ENCODE results near the gene MAPRE2.
A peak's percentile ranks its signal among the peaks of the same experiment; 100 is the strongest.

The MAPRE2 gene

DNA sequence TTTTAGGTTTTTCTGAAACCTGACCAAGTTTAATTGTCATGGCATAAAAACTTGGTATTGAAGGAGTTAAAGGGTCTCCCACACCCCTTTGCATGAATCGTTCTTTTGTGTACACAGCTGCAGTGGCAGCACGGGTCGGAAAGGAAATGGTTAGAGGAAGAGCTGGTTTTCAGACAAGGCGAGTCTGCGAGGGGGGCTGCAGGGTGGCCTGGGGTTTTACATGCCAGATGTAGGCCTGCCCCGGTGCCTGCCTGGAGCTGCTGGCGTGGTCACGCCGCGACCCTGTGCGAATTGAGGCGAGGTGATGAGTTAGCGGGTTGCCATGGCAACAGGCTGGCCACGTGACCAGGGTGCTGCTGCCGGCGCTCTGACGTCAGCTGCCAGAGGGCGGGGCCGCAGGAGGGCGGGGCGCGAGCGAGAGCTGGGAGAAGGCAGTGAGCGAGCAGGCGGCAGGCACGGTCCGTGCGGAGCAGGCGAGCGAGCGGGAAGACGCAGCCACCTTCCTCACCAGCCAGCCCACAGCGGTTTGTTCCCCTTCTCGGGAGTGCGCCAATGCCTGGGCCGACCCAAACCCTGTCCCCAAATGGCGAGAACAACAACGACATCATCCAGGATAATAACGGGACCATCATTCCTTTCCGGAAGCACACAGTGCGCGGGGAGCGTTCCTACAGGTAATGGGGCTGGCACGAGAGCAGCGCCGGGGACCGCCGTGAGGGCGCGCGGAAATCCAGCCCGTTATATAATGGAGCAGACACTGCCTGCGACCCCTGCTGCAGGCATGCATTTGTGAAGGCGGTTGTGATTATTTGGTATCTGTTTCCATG, at the start of gene MAPRE2:
MAPRE2 (plus strand) TSS at position 426 of the 827 bp plus-strand sequence; CDS start at position 553, 127 bp downstream.
- FAIRE-seq (peak; percentile 87), DNase-seq (ENCODE audit: insufficient read length, low spot score) (peak; percentile 75)
- TF ChIP-seq POLR2A (IDR thresholded peaks at IDR 0.05; ENCODE audit: low read depth, low read length) = peak; percentile 85

GRCh38 chr18:34991561-34991960, 49.7 kb upstream of the MAPRE2 start:
- no peak for TF ChIP-seq POLR2A (IDR thresholded peaks at IDR 0.05; ENCODE audit: low read depth, low read length)
- no peak for DNase-seq (ENCODE audit: insufficient read length, low spot score)
- no peak for FAIRE-seq

GRCh38 chr18:34993289-34993688, 47.9 kb upstream of the MAPRE2 start:
- no peak for FAIRE-seq
- no peak for DNase-seq (ENCODE audit: insufficient read length, low spot score)

DNA sequence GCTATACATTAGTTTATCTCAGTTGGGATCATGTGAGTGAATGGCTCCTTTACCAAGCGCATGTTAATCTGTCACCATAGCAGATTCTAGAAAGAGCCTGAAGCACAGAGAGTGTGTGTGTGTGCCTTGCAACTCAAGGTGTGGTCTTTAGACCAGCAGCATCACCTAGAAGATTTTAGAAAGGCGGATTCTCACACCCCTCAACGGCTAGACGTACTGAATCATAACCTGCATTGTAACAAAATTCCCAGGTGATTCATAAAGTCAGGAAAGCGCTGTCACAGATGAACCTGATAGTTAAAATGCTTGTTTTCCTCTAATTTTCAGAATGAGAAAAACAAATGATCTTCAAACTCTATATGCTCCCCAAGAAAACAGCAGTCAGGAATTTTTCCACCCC, 45.5 kb upstream of the MAPRE2 start:
- no peak for DNase-seq (ENCODE audit: insufficient read length, low spot score)
- no peak for FAIRE-seq
- no peak for TF ChIP-seq POLR2A (IDR thresholded peaks at IDR 0.05; ENCODE audit: low read depth, low read length)

More at GRCh38 chr18:34993289-34993688, 47.9 kb upstream of the MAPRE2 start:
- TF ChIP-seq POLR2A (IDR thresholded peaks at IDR 0.05; ENCODE audit: low read depth, low read length) = no peak

DNA sequence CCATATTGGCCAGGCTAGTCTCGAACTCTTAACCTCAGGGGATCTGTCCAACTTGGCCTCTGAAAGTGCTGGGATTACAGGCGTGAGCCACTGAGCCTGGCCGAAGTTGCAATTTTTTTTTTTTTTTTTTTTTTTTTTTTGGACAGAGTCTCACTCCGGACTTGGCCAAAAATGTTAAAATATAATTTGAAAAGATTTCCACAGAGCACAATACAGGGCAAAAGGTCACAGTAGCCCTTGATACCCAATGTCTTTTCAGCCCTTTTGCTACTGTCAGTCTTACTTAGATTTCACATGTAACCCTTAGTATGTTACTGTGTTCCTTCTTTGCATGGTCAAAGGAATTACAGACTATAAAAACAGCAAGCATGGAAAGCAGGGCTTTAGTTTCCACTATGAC, 42.6 kb upstream of the MAPRE2 start:
- FAIRE-seq (no peak), DNase-seq (ENCODE audit: insufficient read length, low spot score) (no peak)
- no peak for TF ChIP-seq POLR2A (IDR thresholded peaks at IDR 0.05; ENCODE audit: low read depth, low read length)

GRCh38 chr18:34999756-35000289, 41.4 kb upstream of the MAPRE2 start:
- no peak for FAIRE-seq
- TF ChIP-seq POLR2A (IDR thresholded peaks at IDR 0.05; ENCODE audit: low read depth, low read length) = no peak
- DNase-seq (ENCODE audit: insufficient read length, low spot score) = no peak

DNA sequence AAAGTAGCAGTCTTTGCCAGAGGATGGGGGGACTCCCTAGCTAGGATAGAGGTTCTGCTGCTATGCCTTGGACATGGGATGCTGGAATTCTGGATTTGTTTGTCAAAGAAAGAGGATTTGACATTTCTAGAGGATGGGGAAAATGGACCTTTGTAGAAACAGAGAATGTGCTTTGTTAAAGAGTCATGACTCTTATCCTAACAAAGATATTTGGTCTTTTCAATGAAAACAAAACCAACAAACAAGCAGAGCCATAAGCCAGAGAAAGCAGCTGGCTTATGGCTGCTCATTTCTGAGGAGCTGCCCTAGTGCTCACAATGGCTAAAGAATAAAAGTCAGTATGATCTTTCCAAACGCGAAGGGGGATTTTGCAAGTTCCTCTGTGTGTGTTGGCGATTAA, 40.8 kb upstream of the MAPRE2 start:
- TF ChIP-seq POLR2A (IDR thresholded peaks at IDR 0.05; ENCODE audit: low read depth, low read length) = no peak
- FAIRE-seq = no peak
- no peak for DNase-seq (ENCODE audit: insufficient read length, low spot score)

GRCh38 chr18:35002120-35002519, 39.1 kb upstream of the MAPRE2 start:
- TF ChIP-seq POLR2A (IDR thresholded peaks at IDR 0.05; ENCODE audit: low read depth, low read length) = no peak
- DNase-seq (ENCODE audit: insufficient read length, low spot score) (no peak), FAIRE-seq (no peak)

GRCh38 chr18:35005963-35006577, 35.1 kb upstream of the MAPRE2 start:
- no peak for DNase-seq (ENCODE audit: insufficient read length, low spot score)
- peak; percentile 69 for FAIRE-seq
- no peak for TF ChIP-seq POLR2A (IDR thresholded peaks at IDR 0.05; ENCODE audit: low read depth, low read length)

GRCh38 chr18:35010156-35010555, 31.1 kb upstream of the MAPRE2 start:
- FAIRE-seq (no peak), DNase-seq (ENCODE audit: insufficient read length, low spot score) (no peak)
- TF ChIP-seq POLR2A (IDR thresholded peaks at IDR 0.05; ENCODE audit: low read depth, low read length) = no peak

- no peak for TF ChIP-seq POLR2A (IDR thresholded peaks at IDR 0.05; ENCODE audit: low read depth, low read length)
- FAIRE-seq = no peak
- DNase-seq (ENCODE audit: insufficient read length, low spot score) = no peak
Observed at GRCh38 chr18:35010993-35011392, 30.2 kb upstream of the MAPRE2 start.

- FAIRE-seq (no peak), DNase-seq (ENCODE audit: insufficient read length, low spot score) (no peak)
- TF ChIP-seq POLR2A (IDR thresholded peaks at IDR 0.05; ENCODE audit: low read depth, low read length) = no peak
Observed at GRCh38 chr18:35019933-35020332, 21.3 kb upstream of the MAPRE2 start.

DNA sequence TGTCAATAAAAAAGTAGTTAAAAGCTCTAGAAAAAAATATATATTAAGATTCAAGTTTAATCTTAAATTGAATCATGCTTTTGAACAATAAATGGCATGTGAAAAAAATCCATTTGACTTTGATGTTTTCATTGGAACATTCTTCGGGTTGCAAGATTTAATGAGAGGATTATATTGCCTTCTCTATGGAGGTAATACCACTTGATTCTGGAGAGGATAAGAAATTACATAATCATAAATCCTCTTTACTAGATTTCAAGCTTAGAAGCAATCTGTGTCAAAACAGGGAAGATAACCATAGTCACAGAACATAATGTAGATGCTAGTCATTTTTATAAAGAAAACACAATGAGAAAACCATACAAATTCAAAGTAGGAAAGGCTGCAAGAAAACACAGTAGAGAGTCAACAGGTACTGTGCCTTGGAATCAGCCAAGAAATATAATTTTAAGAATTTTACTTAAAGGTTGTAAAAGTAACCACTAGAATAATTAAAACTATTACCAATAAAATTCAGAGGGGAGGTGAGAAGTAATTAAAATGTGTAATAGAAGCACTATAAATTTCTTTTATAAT, 18.7 kb upstream of the MAPRE2 start:
- no peak for TF ChIP-seq POLR2A (IDR thresholded peaks at IDR 0.05; ENCODE audit: low read depth, low read length)
- no peak for FAIRE-seq
- no peak for DNase-seq (ENCODE audit: insufficient read length, low spot score)

DNA sequence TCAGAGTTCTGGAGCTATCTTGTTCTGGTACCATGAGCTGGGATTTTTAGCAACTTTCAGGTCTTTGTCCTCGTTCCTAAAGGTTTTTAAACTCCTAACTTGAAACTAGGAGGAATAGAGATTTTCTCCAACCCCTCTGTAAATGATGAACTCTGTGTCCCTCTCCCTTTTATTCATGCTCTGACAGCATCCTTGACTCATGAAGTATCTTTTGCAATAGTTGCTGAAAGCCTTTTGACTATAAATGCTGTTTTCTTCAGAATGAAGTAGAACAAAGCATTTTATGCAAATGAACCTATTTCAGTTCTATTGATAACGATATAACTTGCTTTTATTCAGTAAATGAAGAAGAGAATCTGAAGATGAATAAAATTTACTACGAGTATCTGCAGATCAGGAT, 17.0 kb upstream of the MAPRE2 start:
- TF ChIP-seq POLR2A (IDR thresholded peaks at IDR 0.05; ENCODE audit: low read depth, low read length) = no peak

More for the DNA sequence above, 17.0 kb upstream of the MAPRE2 start:
- FAIRE-seq (no peak), DNase-seq (ENCODE audit: insufficient read length, low spot score) (no peak)

Data from H54 (cell line).